K562 (cell line): ENCODE measurements around the gene CPPED1. TPM values are rescaled to one million over a fixed set of nuclear protein-coding genes. Genes with fewer than 3 reads are reported as not detected.
A peak's percentile ranks its signal among the peaks of the same experiment; 100 is the strongest.
"Not testable (repeated sequence)": the region's sequence is repeated elsewhere in the genome, so short reads cannot be mapped to it uniquely, and the experiment has no call there.

Source experiments
- ATAC-seq: fragments of 200-7000 bp; cut with Tn5 transposase; 3 replicates; pipeline ENCODE4 v1.9.1; 2020; ENCODE audit warnings: moderate library complexity
- BruUV-seq: library from RNA; stranded (reverse); fragments of 400-500 nt; replicated peaks from 2 replicates; lab custom pipeline; 2021; lab: Mats Ljungman, UMichigan
- CTCF ChIA-PET: fragments of 300-600 bp; formaldehyde crosslinking; extraction: SDS; loops from one replicate; lab custom pipeline; 2021; ENCODE audit warnings: low intra/inter-chr PET ratio; lab: Yijun Ruan, JAX
- POLR2A ChIA-PET: fragments of 300-600, 350-650 bp; sonication (Branson Sonifier 250); formaldehyde crosslinking; extraction: SDS; loops from one replicate; lab custom pipeline; 2021; ENCODE audit warnings: antibody characterized with exemption, inconsistent platforms; lab: Yijun Ruan, JAX
- DNase-seq, 4 experiments: peaks; one replicate each; pipeline versions ENCODE4 v3.0.0 to v3.0.0-alpha.2; 2011 to 2018; ENCODE audit warnings: low spot score in 3 of 4, mixed read lengths in 3 of 4; ENCODE audit errors: extremely low read depth in 1 of 4
- FAIRE-seq: peaks from 2 replicates; lab custom pipeline; 2011; peaks lifted over from hg19 to GRCh38; lab: Jason Lieb, UNC
- H2AFZ ChIP-seq: 2 replicates; pipeline ENCODE4 v1.6.0; 2011; ENCODE audit warnings: low read depth, low read length, control low read depth, inconsistent platforms
- H3K27ac ChIP-seq: fragments of 200-600 bp; 3 replicates; pipeline ENCODE4 v1.8.0; 2011; ENCODE audit warnings: low read depth, mild to moderate bottlenecking, control low read depth, inconsistent platforms, low read length, moderate library complexity, mixed read lengths; ENCODE audit errors: extremely low read depth
- H3K27me3 ChIP-seq, 2 experiments: fragments of 300-600 bp in 1 of 2; 2 replicates in 1 of 2; 3 replicates in 1 of 2; pipeline versions ENCODE4 v1.6.0 to v1.8.0; 2011; ENCODE audit warnings: inconsistent platforms in 2 of 2, low read length in 2 of 2, mild to moderate bottlenecking in 1 of 2, mixed read lengths in 1 of 2, moderate library complexity in 1 of 2; ENCODE audit not compliant: control insufficient read depth in 2 of 2, insufficient read depth in 2 of 2
- H3K36me3 ChIP-seq: fragments of 300-600 bp; 3 replicates; pipeline ENCODE4 v1.8.0; 2011; ENCODE audit warnings: mild to moderate bottlenecking, low read length, inconsistent platforms; ENCODE audit not compliant: control insufficient read depth, insufficient read depth
- H3K4me1 ChIP-seq, 2 experiments: fragments of 200-600 bp in 1 of 2; replicated peaks in 1 of 2; 2 replicates in 1 of 2; 3 replicates in 1 of 2; pipeline versions ENCODE4 v1.5.1 to v1.8.0; 2011; ENCODE audit warnings: inconsistent platforms in 2 of 2, low read length in 2 of 2, mild to moderate bottlenecking in 1 of 2, mixed read lengths in 1 of 2, moderate library complexity in 1 of 2; ENCODE audit not compliant: control insufficient read depth in 2 of 2, insufficient read depth in 2 of 2
- H3K4me2 ChIP-seq: 2 replicates; pipeline ENCODE4 v1.6.1; 2011; ENCODE audit warnings: low read length, control low read depth, inconsistent platforms, mixed read lengths; ENCODE audit not compliant: insufficient read depth
- H3K4me3 ChIP-seq: fragments of 200-600 bp; sonication (generic), shearing (Covaris generic); 2 replicates; pipeline ENCODE4 v1.5.1; 2016; ENCODE audit warnings: control low read depth, inconsistent platforms
- H3K79me2 ChIP-seq: fragments of 200-600 bp; 3 replicates; pipeline ENCODE4 v1.8.0; 2011; ENCODE audit warnings: low read length, inconsistent platforms; ENCODE audit not compliant: control insufficient read depth, insufficient read depth
- H3K9ac ChIP-seq, 2 experiments: 2 replicates each; pipeline versions ENCODE4 v1.6.0 to v1.6.1; 2011; ENCODE audit warnings: low read depth in 2 of 2, low read length in 2 of 2, control low read depth in 1 of 2, inconsistent platforms in 1 of 2, mild to moderate bottlenecking in 1 of 2, mixed read lengths in 1 of 2; ENCODE audit not compliant: insufficient read depth in 1 of 2
- H3K9me1 ChIP-seq: one replicate; pipeline ENCODE4 v1.6.0; 2011; ENCODE audit warnings: inconsistent platforms, mild to moderate bottlenecking, low read length, moderate library complexity; ENCODE audit not compliant: control insufficient read depth, insufficient read depth
- H3K9me3 ChIP-seq: replicated peaks from 2 replicates; pipeline ENCODE4 v1.5.1; 2011; ENCODE audit warnings: low read depth, low read length, inconsistent platforms; ENCODE audit not compliant: control insufficient read depth, insufficient read depth
- H4K20me1 ChIP-seq: replicated peaks from 2 replicates; pipeline ENCODE4 v1.6.1; 2011; ENCODE audit warnings: low read length, inconsistent platforms, mixed read lengths; ENCODE audit not compliant: control insufficient read depth, insufficient read depth
- CHAMP1 ChIP-seq: fragments of 450-650 bp; IDR thresholded peaks from 2 replicates; pipeline ENCODE4 v1.6.1; 2016; ENCODE audit warnings: mild to moderate bottlenecking
- TRIM24 ChIP-seq, 2 experiments: fragments of 450-650 bp; IDR thresholded peaks; 2 replicates each; pipeline ENCODE4 v1.6.1; 2016
- ZNF431 ChIP-seq: sonication (generic); formaldehyde crosslinking; IDR thresholded peaks from 2 replicates; pipeline ENCODE4 v1.8.0; 2022; ENCODE audit warnings: mild to moderate bottlenecking, missing genetic modification reagents
- WGBS: fragments of 100-300 bp; shearing (Covaris generic); methylation state at CpG from one replicate; pipeline ENCODE4 v1.1.6; 2016; ENCODE audit warnings: low coverage, mixed read lengths; ENCODE audit not compliant: insufficient coverage; ENCODE audit errors: missing lambda C conversion rate; 5-methylcytosine and 5-hydroxymethylcytosine counted together
- in situ Hi-C: fragments of 300-500 bp; cut with MboI; formaldehyde crosslinking; loops from 4 replicates; pipeline ENCODE4 v1.15.0; 2018; ENCODE audit warnings: inconsistent platforms, mixed read lengths
- intact Hi-C: fragments of 100-400 bp; cut with micrococcal nuclease; formaldehyde crosslinking; loops from 2 replicates; pipeline ENCODE4 v1.14.2; 2022
- polyA plus RNA-seq, 8 experiments: library from polyadenylated mRNA; depleted of rRNA in 4 of 8; stranded (reverse) in 5 of 8; unstranded in 3 of 8; fragments of >200 nt; fragmentation: Nextera tagmentation in 2 of 8; fragmentation: Illumina TruSeq in 1 of 8; extraction: Ambion mirVana in 2 of 8; extraction: Trizol in 1 of 8; gene quantifications; 2 replicates each; pipeline versions ENCODE4 v1.2.1 to v1.2.3, GENCODE V29; 2011 to 2014; ENCODE audit warnings: inconsistent platforms in 1 of 8, missing spikeins in 1 of 8
- total RNA-seq, 7 experiments: library from RNA; depleted of rRNA in 6 of 7; stranded (reverse); fragments of >200 nt in 6 of 7; fragmentation: Illumina TruSeq in 2 of 7; extraction: Trizol in 2 of 7; gene quantifications; 2 replicates each; pipeline versions ENCODE4 v1.2.1 to v1.2.3, GENCODE V29; 2011 to 2021; ENCODE audit warnings: low replicate concordance in 1 of 7

The CPPED1 gene
- total and polyA plus RNA-seq, 9 of the 15 experiments (the other 6 are each of a cell fraction or from before 2014, with no cell fraction given): 7.5 to 25.7 (median 16.9) TPM

GRCh38 chr16:12792528-12792927 is 11.2 kb downstream of the CPPED1 start:
- H3K9me1 ChIP-seq, H2AFZ ChIP-seq, H3K36me3 ChIP-seq, FAIRE-seq, H4K20me1 ChIP-seq, in situ Hi-C loops, H3K9me3 ChIP-seq, H3K27ac ChIP-seq, H3K9ac ChIP-seq, H3K27me3 ChIP-seq, DNase-seq, CTCF ChIA-PET, BruUV-seq, H3K4me3 ChIP-seq, POLR2A ChIA-PET, intact Hi-C loops, ATAC-seq: not testable (repeated sequence)
- TF ChIP-seq TRIM24 (IDR thresholded peaks at IDR 0.05) (0 out of 4 replicates have a peak, but pooled peaks have one; percentile 10 to 18), CHAMP1 (peak; percentile 64), ZNF431 (CRISPR knock-in tag) (peak; percentile 89)
- peaks cover 20 to 38% of the 10 kb centered on the region in 2 experiments for H3K4me1 ChIP-seq
- H3K4me2 ChIP-seq: 0 out of 2 replicates have a peak overlapping the region, but pooled peaks have one; percentile 70
- peaks cover 35% of the 10 kb centered on the region for H3K79me2 ChIP-seq
- 94% methylated on average over 5 of the region's 5 CpGs for WGBS
